Measurements from ENCODE around the gene SEMA4B. TPM values are rescaled to one million over a fixed set of nuclear protein-coding genes. Genes with fewer than 3 reads are reported as not detected.

SEMA4B gene
- total RNA-seq, 1 experiment from 2014 or later = 50.2 TPM

GRCh38 chr15:90221246-90221900 is 20.2 kb downstream of the SEMA4B start:
- DNase-seq (ENCODE audit: low spot score) (peak; percentile 81), ATAC-seq (peak; percentile 93)
- Mint-ChIP-seq H3K9me3 (no peaks in the 10 kb centered on the region), H3K4me1 (peaks cover 5% of the 10 kb centered on the region), H3K27ac (no peak overlapping the region), H3K4me3 (no peak overlapping the region), H3K36me3 (peaks cover 31% of the 10 kb centered on the region), H3K27me3 (ENCODE audit: low read depth) (no peaks in the 10 kb centered on the region)
- POLR2A ChIA-PET = interaction anchor here (0.6 to 1.5 kb wide), 6 partner anchors 12 to 119 kb away, joined by 3 to 12 read pairs (median 4); partner anchors contain the start of genes CIB1, GDPGP1 and IDH2
- CTCF ChIA-PET = interaction anchor here (0.6 to 3.5 kb wide), 45 partner anchors 9 to 548 kb away, joined by 3 to 110 read pairs (median 5); partner anchors contain the start of genes CIB1, GDPGP1, IDH2 and NGRN
- TF ChIP-seq SP1 (CRISPR knock-in tag; conservative IDR thresholded peaks at IDR 0.05) = no peak
- TF ChIP-seq FOXK1 (CRISPR knock-in tag; IDR thresholded peaks at IDR 0.05) = 0 out of 2 replicates have a peak, but pooled peaks have one; percentile 28
- TF ChIP-seq ZNF423 (CRISPR knock-in tag; IDR thresholded peaks at IDR 0.05) = 0 out of 2 replicates have a peak, but pooled peaks have one; percentile 24
- no peak for TF ChIP-seq FOXJ3 (CRISPR knock-in tag; IDR thresholded peaks at IDR 0.05; ENCODE audit: borderline replicate concordance)
- TF ChIP-seq ZNF121 (CRISPR knock-in tag; IDR thresholded peaks at IDR 0.05) = 0 out of 2 replicates have a peak, but pooled peaks have one; percentile 3
- peak; percentile 35; the same call in 1 of the 2 replicates for TF ChIP-seq ETV6 (CRISPR knock-in tag; IDR thresholded peaks at IDR 0.05)
- TF ChIP-seq ZNF512 (CRISPR knock-in tag; IDR thresholded peaks at IDR 0.05; ENCODE audit: borderline replicate concordance) = 0 out of 2 replicates have a peak, but pooled peaks have one; percentile 67
- 0 out of 2 replicates have a peak, but pooled peaks have one; percentile 49 for TF ChIP-seq HMGXB4 (CRISPR knock-in tag; IDR thresholded peaks at IDR 0.05)
- TF ChIP-seq CTCF (IDR thresholded peaks at IDR 0.05) = peak; percentile 35; the same call in 1 of the 2 replicates

GRCh38 chr15:90222547-90222946 is 21.4 kb downstream of the SEMA4B start:
- Mint-ChIP-seq H3K36me3 (peaks cover 33% of the 10 kb centered on the region), H3K9me3 (no peaks in the 10 kb centered on the region), H3K4me1 (no peaks in the 10 kb centered on the region), H3K27ac (no peak overlapping the region), H3K27me3 (ENCODE audit: low read depth) (no peaks in the 10 kb centered on the region), H3K4me3 (no peak overlapping the region)
- TF ChIP-seq IRF2 (CRISPR knock-in tag; IDR thresholded peaks at IDR 0.05; ENCODE audit: borderline replicate concordance, low read depth) (no peak), E2F5 (CRISPR knock-in tag; IDR thresholded peaks at IDR 0.05) (no peak), USF2 (CRISPR knock-in tag; IDR thresholded peaks at IDR 0.05) (no peak), TEAD1 (CRISPR knock-in tag; IDR thresholded peaks at IDR 0.05) (no peak), GABPB1 (CRISPR knock-in tag; IDR thresholded peaks at IDR 0.05) (no peak), ELF4 (CRISPR knock-in tag; IDR thresholded peaks at IDR 0.05; ENCODE audit: low read depth) (no peak), ZNF138 (CRISPR knock-in tag; conservative IDR thresholded peaks at IDR 0.05) (no peak)
- DNase-seq (ENCODE audit: low spot score) (no peak), ATAC-seq (no peak)
- ChIA-PET CTCF (interaction anchor here (0.7 to 3.5 kb wide), 7 partner anchors 10 to 181 kb away, joined by 4 to 110 read pairs (median 19); partner anchors contain the start of genes CIB1, GDPGP1 and TTLL13), POLR2A (no interaction called here)

Data from WTC11 (cell line).